Transverse colon (tissue), 4 donors: ENCODE data around the gene FLT1. TPM values are rescaled to one million over a fixed set of nuclear protein-coding genes. Genes with fewer than 3 reads are reported as not detected.

Experiments
- DNase-seq: peaks from one replicate; pipeline ENCODE4 v3.0.0-alpha.2; 2019
- H3K27ac ChIP-seq, 4 donors: fragments of 200-600 bp; sonication (generic); 2 replicates each; pipeline ENCODE4 v1.5.1; 2016 to 2018; ENCODE audit warnings: inconsistent platforms in 4 of 4
- H3K27me3 ChIP-seq: fragments of 200-600 bp; sonication (generic); 2 replicates; pipeline ENCODE4 v1.5.1; 2017; ENCODE audit warnings: inconsistent platforms
- H3K36me3 ChIP-seq, 4 donors: fragments of 200-600 bp; sonication (generic); 2 replicates each; pipeline ENCODE4 v1.5.1; 2017 to 2019; ENCODE audit warnings: inconsistent platforms in 4 of 4
- H3K4me1 ChIP-seq, 4 donors: fragments of 200-600 bp; sonication (generic); 2 replicates each; pipeline ENCODE4 v1.5.1; 2017 to 2020; ENCODE audit warnings: inconsistent platforms in 4 of 4
- H3K4me3 ChIP-seq, 4 donors: fragments of 200-600 bp; sonication (generic); 1 replicate in 1 of 4; 2 replicates in 3 of 4; pipeline versions ENCODE4 v1.5.1 to v1.6.1; 2017 to 2019; ENCODE audit warnings: inconsistent platforms in 4 of 4
- H3K9me3 ChIP-seq, 2 donors: fragments of 200-600 bp; sonication (generic); 2 replicates each; pipeline ENCODE4 v1.5.1; 2017 to 2019; ENCODE audit warnings: inconsistent platforms in 2 of 2
- EP300 ChIP-seq: sonication (generic); formaldehyde crosslinking; IDR thresholded peaks from one replicate; pipeline ENCODE4 v1.6.1; 2017; ENCODE audit warnings: antibody characterized with exemption, low read depth
- POLR2A ChIP-seq: fragments of 450-650 bp; IDR thresholded peaks from one replicate; pipeline ENCODE4 v1.6.1; 2016; ENCODE audit warnings: antibody characterized with exemption, mild to moderate bottlenecking, moderate library complexity
- POLR2AphosphoS5 ChIP-seq, 3 donors: sonication (generic); formaldehyde crosslinking; IDR thresholded peaks; one replicate each; pipeline ENCODE4 v1.6.1; 2016; ENCODE audit warnings: antibody characterized with exemption in 3 of 3
- WGBS, 2 donors: methylation state at CpG; one replicate each; pipeline ENCODE4 v1.1.5; 2018; ENCODE audit warnings: low coverage in 1 of 2; 5-methylcytosine and 5-hydroxymethylcytosine counted together
- in situ Hi-C, 4 donors: fragments of 200-750 bp; cut with MboI; loops; one replicate each; pipeline versions ENCODE4 v1.15.0 to v1.15.1; 2017; ENCODE audit warnings: low sequenced_read_pairs in 3 of 4, low pct_ligation_motif_present in 1 of 4, low pct_unique_long_range_greater_than_20kb in 1 of 4
- intact Hi-C: fragments of 100-400 bp; cut with DNase I; formaldehyde crosslinking; loops from one replicate; pipeline ENCODE4 v1.15.1; 2023; ENCODE audit warnings: low total_unique reads
- total RNA-seq, 4 donors: library from RNA; depleted of rRNA; stranded (reverse); fragments of >200 nt; gene quantifications; one replicate each; pipeline ENCODE4 v1.1.0, GENCODE V29; 2016
- TF ChIP-seq, protein P1 (sequence below), 5 experiments: fragments of 200-600 bp in 3 of 5; fragments of 450-650 bp in 2 of 5; sonication (generic) in 3 of 5; IDR thresholded peaks; 1 replicate in 2 of 5; 2 replicates in 3 of 5; pipeline ENCODE4 v1.5.1; 2016 to 2017; ENCODE audit warnings: antibody characterized with exemption in 5 of 5, inconsistent platforms in 3 of 5, mild to moderate bottlenecking in 2 of 5, moderate library complexity in 1 of 5

The FLT1 gene
- total RNA-seq, 4 donors from 2014 or later: 2.6 to 8.4 (median 3.5) TPM

DNA sequence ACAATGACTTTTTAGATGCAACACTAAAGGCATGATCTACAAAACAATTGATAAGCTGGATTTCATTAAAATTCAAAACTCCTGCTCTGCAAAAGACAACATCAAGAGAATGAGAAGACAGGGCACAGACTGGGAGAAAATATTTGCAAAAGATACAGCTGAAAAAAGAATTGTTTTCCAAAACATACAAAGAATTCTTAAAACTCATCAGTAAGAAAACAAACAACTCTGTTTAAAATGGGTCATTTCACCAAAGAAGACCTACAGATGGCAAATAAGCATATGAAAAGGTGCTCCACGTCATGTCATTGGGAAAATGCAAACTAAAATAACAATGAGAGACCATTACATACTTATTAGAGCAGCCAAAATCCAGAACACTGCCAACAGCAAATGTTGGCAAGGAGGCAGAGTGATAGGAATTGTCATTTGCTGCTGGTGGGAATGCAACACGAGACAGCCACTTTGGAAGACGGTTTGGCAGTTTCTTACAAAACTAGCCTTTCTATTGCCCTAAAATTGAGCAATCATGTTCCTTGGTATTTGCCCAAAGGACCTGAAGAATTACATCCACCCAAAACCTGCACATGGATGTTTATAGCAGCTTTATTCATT, 39.2 kb downstream of the FLT1 start:
- Histone ChIP-seq H3K36me3 (no peaks in the 10 kb centered on the region), H3K27ac (no peak overlapping the region), H3K4me3 (no peak overlapping the region), H3K9me3 (no peaks in the 10 kb centered on the region), H3K4me1 (no peaks in the 10 kb centered on the region), H3K27me3 (peaks cover 24% of the 10 kb centered on the region)
- TF ChIP-seq, protein P1, sequence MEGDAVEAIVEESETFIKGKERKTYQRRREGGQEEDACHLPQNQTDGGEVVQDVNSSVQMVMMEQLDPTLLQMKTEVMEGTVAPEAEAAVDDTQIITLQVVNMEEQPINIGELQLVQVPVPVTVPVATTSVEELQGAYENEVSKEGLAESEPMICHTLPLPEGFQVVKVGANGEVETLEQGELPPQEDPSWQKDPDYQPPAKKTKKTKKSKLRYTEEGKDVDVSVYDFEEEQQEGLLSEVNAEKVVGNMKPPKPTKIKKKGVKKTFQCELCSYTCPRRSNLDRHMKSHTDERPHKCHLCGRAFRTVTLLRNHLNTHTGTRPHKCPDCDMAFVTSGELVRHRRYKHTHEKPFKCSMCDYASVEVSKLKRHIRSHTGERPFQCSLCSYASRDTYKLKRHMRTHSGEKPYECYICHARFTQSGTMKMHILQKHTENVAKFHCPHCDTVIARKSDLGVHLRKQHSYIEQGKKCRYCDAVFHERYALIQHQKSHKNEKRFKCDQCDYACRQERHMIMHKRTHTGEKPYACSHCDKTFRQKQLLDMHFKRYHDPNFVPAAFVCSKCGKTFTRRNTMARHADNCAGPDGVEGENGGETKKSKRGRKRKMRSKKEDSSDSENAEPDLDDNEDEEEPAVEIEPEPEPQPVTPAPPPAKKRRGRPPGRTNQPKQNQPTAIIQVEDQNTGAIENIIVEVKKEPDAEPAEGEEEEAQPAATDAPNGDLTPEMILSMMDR (IDR thresholded peaks at IDR 0.05): no peak
- no peak for TF ChIP-seq POLR2AphosphoS5 (IDR thresholded peaks at IDR 0.05)
- no peak for TF ChIP-seq EP300
- TF ChIP-seq POLR2A: no peak
- intact Hi-C loops (no loop called here), in situ Hi-C loops (no loop called here)
- no peak for DNase-seq
- 53 to 77% methylated on average over 3 of the region's 3 CpGs for WGBS, 2 donors

DNA sequence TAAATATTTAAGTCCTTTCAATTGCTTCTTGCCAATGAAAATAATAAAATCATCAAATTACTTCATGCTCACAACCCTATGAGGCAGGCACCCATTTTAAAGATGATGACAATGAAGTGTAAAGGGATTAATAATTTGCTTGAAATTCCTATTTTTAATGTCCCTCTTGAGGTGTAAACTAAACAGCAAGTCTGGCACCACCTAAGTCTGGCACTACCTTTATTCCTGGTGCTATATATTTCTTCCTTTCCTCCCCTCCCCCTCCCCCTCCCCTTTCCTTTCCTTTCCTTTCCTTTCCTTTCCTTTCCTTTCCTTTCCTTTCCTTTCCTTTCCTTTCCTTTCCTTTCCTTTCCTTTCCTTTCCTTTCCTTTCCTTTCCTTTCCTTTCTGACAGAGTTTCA, 42.2 kb downstream of the FLT1 start:
- no peaks in the 10 kb centered on the region for H3K36me3 ChIP-seq
- H3K4me1 ChIP-seq: no peaks in the 10 kb centered on the region
- peaks cover 24% of the 10 kb centered on the region for H3K27me3 ChIP-seq
- TF ChIP-seq POLR2A (no peak), EP300 (no peak), POLR2AphosphoS5 (IDR thresholded peaks at IDR 0.05) (no peak)
- TF ChIP-seq, protein P1 (IDR thresholded peaks at IDR 0.05): no peak
- intact Hi-C loops (no loop called here), in situ Hi-C loops (no loop called here)
- no peak overlapping the region for H3K27ac ChIP-seq
- no peak for DNase-seq
- H3K9me3 ChIP-seq: no peaks in the 10 kb centered on the region
- no peak overlapping the region for H3K4me3 ChIP-seq

DNA sequence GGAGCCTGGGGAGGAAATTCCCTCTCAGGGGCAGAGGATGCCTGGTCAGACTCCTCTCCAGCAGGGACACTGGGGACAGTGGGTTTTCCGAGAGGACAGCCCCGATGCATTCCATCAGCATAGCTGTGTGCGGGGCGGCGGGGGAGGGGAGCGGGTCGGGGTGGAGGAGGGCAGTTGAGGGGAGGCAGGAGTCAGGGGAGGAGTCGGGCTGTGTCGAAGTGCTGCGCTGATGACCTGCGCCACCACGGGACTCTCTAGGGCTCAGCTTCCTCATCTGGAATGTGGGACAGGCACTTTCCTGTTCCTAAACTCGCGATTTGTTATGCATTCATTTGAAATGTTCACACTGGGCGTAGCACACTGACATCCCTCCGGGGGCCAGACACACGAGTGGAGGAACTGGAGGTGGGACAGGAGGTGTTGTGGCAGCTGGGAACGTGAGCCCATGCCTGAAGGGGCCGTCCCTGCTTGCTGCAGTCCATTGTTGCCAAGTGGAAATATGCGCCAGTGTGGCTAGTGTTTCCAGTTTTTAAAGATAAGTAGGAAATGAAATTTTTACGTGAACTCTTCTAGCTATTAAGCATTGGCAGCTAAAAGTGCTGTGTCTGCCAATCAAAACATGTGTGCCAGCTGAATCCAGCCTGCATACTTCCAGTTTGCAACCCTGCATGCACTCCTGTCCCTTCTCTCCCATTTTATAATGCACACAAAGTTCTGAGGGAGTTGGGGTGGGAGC, 43.3 kb downstream of the FLT1 start:
- Histone ChIP-seq H3K27me3 (peaks cover 24% of the 10 kb centered on the region), H3K4me1 (no peaks in the 10 kb centered on the region), H3K36me3 (no peaks in the 10 kb centered on the region), H3K27ac (no peak overlapping the region), H3K4me3 (no peak overlapping the region), H3K9me3 (no peaks in the 10 kb centered on the region)
- no peak for DNase-seq
- WGBS, 2 donors: 55 to 69% methylated on average over 14 to 21 of the region's 21 CpGs
- intact Hi-C loops: no loop called here
- in situ Hi-C loops: no loop called here
- TF ChIP-seq POLR2AphosphoS5 (IDR thresholded peaks at IDR 0.05) (no peak), POLR2A (no peak), EP300 (no peak)
- TF ChIP-seq, protein P1 (IDR thresholded peaks at IDR 0.05): no peak

- in situ Hi-C loops: no loop called here
- Histone ChIP-seq H3K27me3 (peaks cover 16% of the 10 kb centered on the region), H3K27ac (no peak overlapping the region), H3K4me1 (no peaks in the 10 kb centered on the region), H3K9me3 (no peaks in the 10 kb centered on the region), H3K4me3 (no peak overlapping the region), H3K36me3 (no peaks in the 10 kb centered on the region)
- DNase-seq: no peak
- intact Hi-C loops: no loop called here
- TF ChIP-seq POLR2AphosphoS5 (IDR thresholded peaks at IDR 0.05): no peak
- no peak for TF ChIP-seq EP300
- no peak for TF ChIP-seq POLR2A
- TF ChIP-seq, protein P1 (IDR thresholded peaks at IDR 0.05): no peak
- WGBS, 2 donors: 54 to 61% methylated on average over 2 to 8 of the region's 8 CpGs
These were observed 44.8 kb downstream of the FLT1 start for GRCh38 chr13:28449826-28450773.
